ENCODE measurements around the gene GRK1.

Gene GRK1

DNA sequence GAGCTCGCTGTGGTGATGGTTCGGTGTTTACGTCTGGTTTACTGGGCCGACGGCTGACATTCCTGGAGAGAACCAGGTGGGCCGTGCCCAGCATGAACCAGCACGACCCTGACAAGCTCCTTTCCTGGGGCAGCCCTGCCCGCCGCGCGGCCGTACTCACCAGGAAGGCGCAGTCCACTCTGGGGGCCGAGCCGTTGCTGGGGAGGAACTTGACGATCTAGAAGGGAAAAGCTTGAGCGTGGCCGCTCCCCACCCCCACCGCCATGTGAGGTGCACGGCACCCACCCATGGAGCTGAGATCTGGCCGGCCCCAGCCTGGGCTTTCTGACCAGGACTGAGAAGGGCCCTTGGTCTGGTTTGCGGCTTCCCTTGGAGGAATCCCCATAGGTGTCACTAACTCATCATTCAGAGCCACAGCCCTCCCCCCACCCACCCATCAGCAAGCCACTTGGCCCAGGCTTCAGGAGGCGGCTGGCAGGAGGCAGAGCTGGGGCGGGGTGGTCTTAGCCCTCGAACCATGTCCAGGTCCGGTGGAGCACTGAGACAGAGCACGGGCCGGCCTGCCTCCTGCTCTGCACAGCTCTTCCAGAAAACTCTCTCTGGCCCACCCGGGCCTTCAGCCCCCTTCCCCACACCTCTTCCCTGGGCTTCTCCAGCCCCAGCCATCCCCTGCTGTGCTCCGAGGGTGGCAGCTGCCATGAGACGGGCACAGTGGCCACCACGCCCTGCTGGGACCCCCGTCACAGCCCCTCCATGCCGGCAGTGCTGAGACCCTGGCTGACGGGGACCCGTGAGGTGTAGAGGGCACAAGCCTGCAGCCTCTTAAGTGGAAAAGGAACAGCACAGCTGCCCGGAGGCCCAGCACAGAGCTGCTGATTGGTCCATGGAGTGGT is 15.3 kb upstream of the GRK1 start:
- Histone ChIP-seq H2AFZ (ENCODE audit: low read length, unreplicated experiment) (no peak overlapping the region), H3K4me1 (ENCODE audit: control insufficient read depth, insufficient read depth, low read length, unreplicated experiment) (peaks cover 10% of the 10 kb centered on the region), H3K4me3 (ENCODE audit: low read depth, low read length) (no peak overlapping the region), H3K79me2 (ENCODE audit: control insufficient read depth, insufficient read depth, low read length, unreplicated experiment) (no peaks in the 10 kb centered on the region), H3K27me3 (ENCODE audit: insufficient read depth, low read length) (no peaks in the 10 kb centered on the region), H3K27ac (ENCODE audit: low read depth, low read length) (no peak overlapping the region), H3K36me3 (ENCODE audit: insufficient read depth, low read length) (no peaks in the 10 kb centered on the region)

DNA sequence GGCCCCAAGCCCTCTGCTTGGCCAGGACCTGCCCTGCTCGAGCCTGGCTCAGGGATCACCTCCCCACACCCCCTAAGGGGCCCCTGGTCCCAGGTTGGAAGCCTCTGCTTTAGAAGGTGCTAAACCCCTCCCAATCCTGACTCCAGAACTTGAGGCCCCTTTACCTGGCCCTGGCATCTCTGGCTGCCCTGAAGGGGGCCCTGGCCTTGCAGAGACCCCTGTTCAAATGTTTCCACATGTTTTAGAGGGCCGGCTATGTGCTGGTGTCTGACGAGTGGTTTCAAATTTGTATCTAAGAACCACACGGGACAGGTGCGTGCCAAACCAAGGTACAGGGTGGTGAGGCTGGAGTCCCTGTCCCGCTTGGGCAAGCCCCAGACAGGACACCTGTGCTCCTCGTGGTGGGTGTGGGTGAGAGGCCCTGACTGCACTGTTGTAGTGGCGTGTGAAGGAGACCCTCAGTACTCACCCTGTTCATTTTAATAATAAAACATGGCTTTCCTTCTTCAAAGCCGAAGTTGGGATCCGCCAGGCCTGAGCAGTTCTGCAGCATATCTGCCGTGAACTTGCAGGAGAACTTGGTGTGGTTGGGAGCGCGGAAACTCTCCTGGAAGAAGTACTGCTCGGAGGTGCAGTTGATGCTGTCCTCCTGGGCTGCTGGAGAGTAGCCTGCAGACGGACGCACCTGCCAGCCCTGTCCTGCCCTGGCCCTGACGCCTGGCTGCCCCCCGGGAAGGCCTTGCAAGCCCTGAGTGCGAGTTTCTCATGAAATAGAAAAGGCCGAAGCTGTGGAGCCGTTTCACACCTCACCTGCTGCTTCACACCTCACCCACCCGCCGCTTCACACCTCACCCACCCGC is 14.4 kb upstream of the GRK1 start:
- Histone ChIP-seq H2AFZ (ENCODE audit: low read length, unreplicated experiment) (no peak overlapping the region), H3K27me3 (ENCODE audit: insufficient read depth, low read length) (no peaks in the 10 kb centered on the region), H3K27ac (ENCODE audit: low read depth, low read length) (no peak overlapping the region), H3K4me1 (ENCODE audit: control insufficient read depth, insufficient read depth, low read length, unreplicated experiment) (peaks cover 4% of the 10 kb centered on the region), H3K79me2 (ENCODE audit: control insufficient read depth, insufficient read depth, low read length, unreplicated experiment) (no peaks in the 10 kb centered on the region), H3K36me3 (ENCODE audit: insufficient read depth, low read length) (no peaks in the 10 kb centered on the region), H3K4me3 (ENCODE audit: low read depth, low read length) (no peak overlapping the region)

DNA sequence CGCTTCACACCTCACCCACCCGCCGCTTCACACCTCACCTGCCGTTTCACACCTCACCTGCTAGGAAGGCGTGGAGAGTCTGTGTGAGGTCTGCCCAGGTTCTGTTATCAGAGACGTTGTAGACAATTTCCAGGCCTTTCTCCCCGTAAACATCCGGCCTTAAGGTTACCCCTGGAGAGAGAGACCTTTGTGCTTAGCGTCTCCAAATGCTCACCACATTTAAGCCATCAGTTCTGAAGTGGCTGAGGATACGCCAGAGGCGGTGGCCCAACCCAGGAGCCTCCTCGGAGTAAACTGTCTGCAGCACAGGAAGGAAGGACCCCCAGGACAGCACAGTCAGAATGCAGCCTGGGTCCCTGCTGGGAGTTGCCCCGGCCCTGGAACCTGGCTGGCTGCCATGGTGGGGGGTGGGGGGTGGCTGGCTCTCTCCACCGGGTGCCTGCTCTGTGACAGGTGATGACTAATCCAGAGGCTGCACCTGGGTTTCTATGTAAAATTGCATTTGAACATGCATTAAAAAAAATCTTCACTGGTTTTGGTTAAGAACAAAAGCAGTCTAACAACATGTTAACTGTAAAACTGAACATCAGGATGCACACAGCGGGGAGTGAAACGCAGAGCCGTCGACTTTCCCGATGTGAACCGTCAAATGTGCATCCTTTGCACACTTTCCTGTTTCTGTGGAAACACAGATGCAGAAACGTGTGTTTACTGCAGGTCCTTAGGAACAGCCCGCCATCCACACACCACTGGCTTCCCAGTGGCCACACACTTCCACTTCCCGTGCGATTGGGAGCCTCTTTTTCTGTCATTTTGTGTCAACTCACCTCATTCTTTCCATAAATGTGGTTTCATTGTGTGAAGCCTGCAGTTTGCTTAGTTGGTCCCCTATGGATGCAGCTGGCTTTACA is 13.5 kb upstream of the GRK1 start:
- Histone ChIP-seq H3K36me3 (ENCODE audit: insufficient read depth, low read length) (no peaks in the 10 kb centered on the region), H3K79me2 (ENCODE audit: control insufficient read depth, insufficient read depth, low read length, unreplicated experiment) (no peaks in the 10 kb centered on the region), H3K4me3 (ENCODE audit: low read depth, low read length) (no peak overlapping the region), H2AFZ (ENCODE audit: low read length, unreplicated experiment) (no peak overlapping the region), H3K27ac (ENCODE audit: low read depth, low read length) (no peak overlapping the region), H3K27me3 (ENCODE audit: insufficient read depth, low read length) (no peaks in the 10 kb centered on the region), H3K4me1 (ENCODE audit: control insufficient read depth, insufficient read depth, low read length, unreplicated experiment) (no peaks in the 10 kb centered on the region)

DNA sequence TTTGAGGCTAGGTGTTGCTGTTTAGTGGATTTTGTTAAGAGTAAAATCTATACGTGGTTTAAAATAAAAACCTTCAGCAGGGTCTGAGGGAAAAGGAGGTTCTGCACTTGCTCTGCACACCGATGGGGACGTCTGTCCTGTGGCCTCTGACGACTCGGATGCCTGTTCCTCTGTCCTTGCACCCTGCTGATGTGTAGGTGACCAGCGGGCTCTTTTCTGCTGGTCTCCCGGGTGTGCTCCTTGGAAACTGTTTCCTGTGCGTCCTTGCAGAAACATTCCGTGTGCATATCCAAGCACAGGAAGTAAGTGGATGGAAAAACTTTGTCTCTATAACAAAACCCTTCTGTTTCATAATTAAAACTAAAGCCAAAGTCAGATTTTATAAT is 12.9 kb upstream of the GRK1 start:
- Histone ChIP-seq H3K27me3 (ENCODE audit: insufficient read depth, low read length) (no peaks in the 10 kb centered on the region), H3K27ac (ENCODE audit: low read depth, low read length) (no peak overlapping the region), H3K4me3 (ENCODE audit: low read depth, low read length) (no peak overlapping the region), H3K4me1 (ENCODE audit: control insufficient read depth, insufficient read depth, low read length, unreplicated experiment) (no peaks in the 10 kb centered on the region), H2AFZ (ENCODE audit: low read length, unreplicated experiment) (no peak overlapping the region), H3K36me3 (ENCODE audit: insufficient read depth, low read length) (no peaks in the 10 kb centered on the region), H3K79me2 (ENCODE audit: control insufficient read depth, insufficient read depth, low read length, unreplicated experiment) (no peaks in the 10 kb centered on the region)

GRCh38 chr13:113654591-113655345 is 12.3 kb upstream of the GRK1 start:
- no peaks in the 10 kb centered on the region for H3K36me3 ChIP-seq (ENCODE audit: insufficient read depth, low read length)
- H3K27ac ChIP-seq (ENCODE audit: low read depth, low read length) = no peak overlapping the region
- no peaks in the 10 kb centered on the region for H3K79me2 ChIP-seq (ENCODE audit: control insufficient read depth, insufficient read depth, low read length, unreplicated experiment)
- no peaks in the 10 kb centered on the region for H3K27me3 ChIP-seq (ENCODE audit: insufficient read depth, low read length)
- no peak overlapping the region for H2AFZ ChIP-seq (ENCODE audit: low read length, unreplicated experiment)
- no peaks in the 10 kb centered on the region for H3K4me1 ChIP-seq (ENCODE audit: control insufficient read depth, insufficient read depth, low read length, unreplicated experiment)
- H3K4me3 ChIP-seq (ENCODE audit: low read depth, low read length) = no peak overlapping the region

DNA sequence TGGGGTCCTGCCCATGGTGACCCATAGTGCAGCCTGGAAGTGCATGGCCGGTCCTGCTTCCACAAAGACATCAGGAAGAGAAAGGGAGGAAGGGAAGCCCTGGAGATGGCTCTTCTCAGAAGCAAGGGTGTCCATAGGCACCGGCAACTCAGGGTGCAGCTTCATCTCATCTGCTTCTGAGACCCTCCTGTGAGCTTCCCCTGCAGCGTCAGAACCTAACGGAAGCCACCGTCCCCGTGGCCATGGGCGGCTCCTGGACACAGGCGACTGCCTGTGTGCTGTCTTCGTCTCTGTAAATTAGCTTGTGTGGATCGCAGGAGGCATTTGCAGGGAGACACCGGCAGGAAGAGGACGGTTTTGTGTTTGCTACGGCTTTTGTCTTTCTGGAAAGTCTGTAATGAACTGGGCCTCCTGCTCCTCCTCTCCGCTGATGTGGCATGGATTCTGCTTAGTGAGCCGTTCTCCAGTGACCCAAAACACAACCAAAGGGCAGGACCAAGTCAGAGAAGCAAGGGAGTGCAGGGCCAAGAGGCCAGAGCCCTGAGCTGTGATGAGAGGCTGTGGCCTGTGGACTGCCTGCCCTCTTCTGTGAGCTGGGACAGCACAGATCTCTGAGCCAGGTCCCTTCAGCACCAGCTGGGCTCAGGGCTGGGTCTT is 11.5 kb upstream of the GRK1 start:
- no peak overlapping the region for H3K27ac ChIP-seq (ENCODE audit: low read depth, low read length)
- no peaks in the 10 kb centered on the region for H3K79me2 ChIP-seq (ENCODE audit: control insufficient read depth, insufficient read depth, low read length, unreplicated experiment)
- H3K36me3 ChIP-seq (ENCODE audit: insufficient read depth, low read length) = no peaks in the 10 kb centered on the region
- no peaks in the 10 kb centered on the region for H3K4me1 ChIP-seq (ENCODE audit: control insufficient read depth, insufficient read depth, low read length, unreplicated experiment)
- H3K4me3 ChIP-seq (ENCODE audit: low read depth, low read length) = no peak overlapping the region
- H2AFZ ChIP-seq (ENCODE audit: low read length, unreplicated experiment) = no peak overlapping the region
- H3K27me3 ChIP-seq (ENCODE audit: insufficient read depth, low read length) = no peaks in the 10 kb centered on the region

DNA sequence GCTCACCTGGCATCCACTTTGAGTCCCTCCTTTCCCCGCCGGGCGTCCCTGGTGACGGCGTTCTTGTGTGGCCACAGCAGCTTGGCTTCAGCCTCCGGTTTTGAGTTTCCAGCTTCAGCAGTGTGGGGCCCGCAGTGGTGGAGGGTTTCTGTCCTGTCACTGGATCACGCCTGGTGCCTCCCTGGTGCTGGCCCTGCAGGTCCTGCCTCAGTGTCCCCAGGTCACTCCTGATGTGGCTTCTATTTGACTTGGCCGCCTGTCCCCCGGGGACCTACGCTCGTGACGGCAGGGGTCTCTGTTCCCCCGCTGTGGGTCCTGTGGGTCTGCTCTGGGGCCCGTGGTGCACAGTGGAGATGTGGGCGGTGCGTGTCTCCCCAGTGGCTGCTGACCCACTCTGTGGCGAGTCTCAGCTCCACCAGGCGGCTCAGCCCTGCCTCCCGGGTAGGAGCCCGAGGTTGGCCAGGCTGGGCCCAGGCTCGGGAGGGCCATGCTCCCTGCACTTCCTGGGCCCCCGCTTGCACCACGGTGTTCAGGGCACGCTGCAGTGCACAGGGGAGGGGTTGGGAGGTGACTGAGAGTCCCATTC is 10.9 kb upstream of the GRK1 start:
- H3K27ac ChIP-seq (ENCODE audit: low read depth, low read length) = no peak overlapping the region
- no peaks in the 10 kb centered on the region for H3K27me3 ChIP-seq (ENCODE audit: insufficient read depth, low read length)
- H3K79me2 ChIP-seq (ENCODE audit: control insufficient read depth, insufficient read depth, low read length, unreplicated experiment) = no peaks in the 10 kb centered on the region
- H3K4me3 ChIP-seq (ENCODE audit: low read depth, low read length) = no peak overlapping the region
- no peaks in the 10 kb centered on the region for H3K4me1 ChIP-seq (ENCODE audit: control insufficient read depth, insufficient read depth, low read length, unreplicated experiment)
- H3K36me3 ChIP-seq (ENCODE audit: insufficient read depth, low read length) = no peaks in the 10 kb centered on the region
- no peak overlapping the region for H2AFZ ChIP-seq (ENCODE audit: low read length, unreplicated experiment)

DNA sequence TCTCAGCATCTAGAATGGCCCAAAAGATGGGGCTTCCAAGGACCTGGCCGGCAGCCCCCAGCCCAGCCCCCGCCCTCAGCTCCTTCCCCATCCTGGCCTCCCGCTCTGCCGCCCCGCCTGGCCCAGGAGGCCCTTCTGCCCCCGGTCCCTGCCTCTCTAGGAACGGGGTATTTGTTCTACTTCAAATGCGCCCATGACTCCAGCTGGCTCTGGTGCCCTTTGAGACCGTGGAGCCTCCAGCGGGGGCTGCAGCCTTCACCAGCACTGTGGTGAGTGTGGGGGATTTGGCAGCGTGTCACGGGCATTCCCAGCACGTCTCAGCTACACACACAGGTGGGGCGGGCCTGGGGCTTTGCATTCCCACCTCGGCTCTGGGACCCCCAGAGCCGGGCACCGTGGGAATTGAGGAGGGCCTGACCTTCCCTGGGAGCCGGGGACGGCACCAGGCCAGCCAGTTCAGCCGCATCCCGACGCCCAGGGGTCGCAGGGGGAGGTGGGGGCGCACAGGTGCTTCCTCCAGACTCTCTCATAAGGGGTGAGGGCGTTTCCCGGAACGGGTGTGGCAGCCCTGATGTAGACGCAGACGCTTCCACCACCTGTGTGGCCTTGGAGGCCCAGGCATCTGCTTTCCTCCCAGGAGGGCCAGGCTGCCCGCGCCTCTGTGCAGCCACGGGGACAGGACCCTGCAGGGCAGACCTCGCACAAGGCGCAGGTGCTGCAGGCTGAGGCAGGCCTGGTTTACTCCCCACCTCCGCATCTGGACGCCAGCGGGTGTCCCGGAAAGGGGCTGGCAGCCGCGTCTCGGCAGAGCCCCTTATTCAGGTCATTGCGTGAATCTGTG is 10.0 kb upstream of the GRK1 start:
- no peak overlapping the region for H3K27ac ChIP-seq (ENCODE audit: low read depth, low read length)
- H2AFZ ChIP-seq (ENCODE audit: low read length, unreplicated experiment) = no peak overlapping the region
- H3K79me2 ChIP-seq (ENCODE audit: control insufficient read depth, insufficient read depth, low read length, unreplicated experiment) = no peaks in the 10 kb centered on the region
- no peaks in the 10 kb centered on the region for H3K36me3 ChIP-seq (ENCODE audit: insufficient read depth, low read length)
- no peaks in the 10 kb centered on the region for H3K4me1 ChIP-seq (ENCODE audit: control insufficient read depth, insufficient read depth, low read length, unreplicated experiment)
- H3K4me3 ChIP-seq (ENCODE audit: low read depth, low read length) = no peak overlapping the region
- no peaks in the 10 kb centered on the region; the same call in 1 of the 2 replicates for H3K27me3 ChIP-seq (ENCODE audit: insufficient read depth, low read length)
